Common myeloid progenitor, CD34-positive (primary cell): Measurements from ENCODE around the gene MIS18A.

Experiments used
- CTCF ChIA-PET: fragments of 350-600 bp; sonication (Branson Sonifier 250); formaldehyde crosslinking; loops from one replicate; lab custom pipeline; 2021; ENCODE audit warnings: antibody characterized with exemption; lab: Charles Lee
- POLR2A ChIA-PET: fragments of 350-600 bp; sonication (Branson Sonifier 250); formaldehyde crosslinking; loops from one replicate; lab custom pipeline; 2021; ENCODE audit warnings: antibody characterized with exemption; lab: Charles Lee
- DNase-seq, 3 donors: peaks; one replicate each; pipeline versions ENCODE4 v3.0.0 to v3.0.0-alpha.2; 2013
- H3K27ac ChIP-seq, 2 experiments: 1 replicate in 1 of 2; 2 replicates in 1 of 2; pipeline ENCODE4 v1.7.0; 2013; ENCODE audit warnings: inconsistent platforms in 2 of 2, low read length in 2 of 2, mild to moderate bottlenecking in 2 of 2, low read depth in 1 of 2, moderate library complexity in 1 of 2; ENCODE audit not compliant: severe bottlenecking in 2 of 2, insufficient read depth in 1 of 2, poor library complexity in 1 of 2
- H3K27me3 ChIP-seq, 5 experiments: replicated peaks in 2 of 5; 1 replicate in 3 of 5; 2 replicates in 2 of 5; pipeline versions ENCODE4 v1.6.1 to v1.7.0; 2013; ENCODE audit warnings: low read length in 4 of 5, mild to moderate bottlenecking in 2 of 5, moderate library complexity in 2 of 5, inconsistent platforms in 1 of 5; ENCODE audit not compliant: insufficient read depth in 5 of 5, control insufficient read depth in 4 of 5
- H3K36me3 ChIP-seq, 4 experiments: 1 replicate in 2 of 4; 2 replicates in 2 of 4; pipeline versions ENCODE4 v1.6.1 to v1.7.0; 2013; ENCODE audit warnings: low read length in 3 of 4, control low read depth in 1 of 4, mild to moderate bottlenecking in 1 of 4; ENCODE audit not compliant: control insufficient read depth in 4 of 4, insufficient read depth in 4 of 4
- H3K4me1 ChIP-seq, 4 experiments: 1 replicate in 3 of 4; 2 replicates in 1 of 4; pipeline versions ENCODE4 v1.6.1 to v1.7.1; 2013; ENCODE audit warnings: low read length in 3 of 4, mild to moderate bottlenecking in 3 of 4, control low read depth in 1 of 4, inconsistent platforms in 1 of 4, moderate library complexity in 1 of 4; ENCODE audit not compliant: control insufficient read depth in 4 of 4, insufficient read depth in 4 of 4; ENCODE audit errors: control extremely low read depth in 1 of 4
- H3K4me3 ChIP-seq, 7 experiments: 1 replicate in 4 of 7; 2 replicates in 3 of 7; pipeline versions ENCODE4 v1.5.1 to v1.7.0; 2013; ENCODE audit warnings: mild to moderate bottlenecking in 7 of 7, low read length in 6 of 7, moderate library complexity in 6 of 7, inconsistent platforms in 2 of 7, low read depth in 2 of 7, control low read depth in 1 of 7; ENCODE audit not compliant: insufficient read depth in 4 of 7, control insufficient read depth in 1 of 7; ENCODE audit errors: extremely low read depth in 1 of 7
- H3K9me3 ChIP-seq, 5 experiments: 1 replicate in 4 of 5; 2 replicates in 1 of 5; pipeline versions ENCODE4 v1.6.1 to v1.7.1; 2013; ENCODE audit warnings: low read length in 4 of 5, mild to moderate bottlenecking in 2 of 5, inconsistent platforms in 1 of 5, low read depth in 1 of 5, moderate library complexity in 1 of 5; ENCODE audit not compliant: control insufficient read depth in 4 of 5, insufficient read depth in 2 of 5; ENCODE audit errors: control extremely low read depth in 1 of 5
- WGBS: methylation state at CpG from one replicate; pipeline ENCODE4 v1.1.5; 2013; ENCODE audit not compliant: insufficient coverage; 5-methylcytosine and 5-hydroxymethylcytosine counted together

Gene MIS18A

DNA sequence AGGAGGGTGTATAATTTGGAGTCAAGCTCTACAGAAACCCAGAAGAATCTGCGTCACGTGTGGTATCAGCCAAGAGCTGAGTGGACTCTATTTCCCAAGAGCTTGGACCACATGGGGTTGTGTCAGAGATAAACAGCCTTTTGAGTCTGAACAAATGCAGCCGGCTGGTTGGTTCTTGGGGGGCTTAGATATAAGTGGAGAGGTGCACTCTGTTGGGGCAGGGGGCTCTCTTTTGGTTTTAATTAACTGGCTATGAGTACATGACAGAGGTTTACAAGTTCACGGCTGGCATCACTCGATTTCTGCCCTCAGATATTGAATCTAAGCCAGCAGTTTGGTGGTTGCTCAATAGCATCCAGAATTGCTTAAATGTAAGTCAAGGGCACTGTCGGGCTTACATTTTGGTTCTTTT lies 19.3 kb upstream of the MIS18A start:
- 93% methylated on average over 6 of the region's 6 CpGs for WGBS
- ChIA-PET POLR2A (no interaction called here), CTCF (no interaction called here)
- Histone ChIP-seq H3K36me3 (peaks cover 0 to 16% (median 2%) of the 10 kb centered on the region in 4 experiments), H3K27ac (no peak overlapping the region), H3K27me3 (no peaks in the 10 kb centered on the region), H3K9me3 (no peaks in the 10 kb centered on the region), H3K4me3 (no peak overlapping the region), H3K4me1 (no peaks in the 10 kb centered on the region)
- DNase-seq, result no peak

DNA sequence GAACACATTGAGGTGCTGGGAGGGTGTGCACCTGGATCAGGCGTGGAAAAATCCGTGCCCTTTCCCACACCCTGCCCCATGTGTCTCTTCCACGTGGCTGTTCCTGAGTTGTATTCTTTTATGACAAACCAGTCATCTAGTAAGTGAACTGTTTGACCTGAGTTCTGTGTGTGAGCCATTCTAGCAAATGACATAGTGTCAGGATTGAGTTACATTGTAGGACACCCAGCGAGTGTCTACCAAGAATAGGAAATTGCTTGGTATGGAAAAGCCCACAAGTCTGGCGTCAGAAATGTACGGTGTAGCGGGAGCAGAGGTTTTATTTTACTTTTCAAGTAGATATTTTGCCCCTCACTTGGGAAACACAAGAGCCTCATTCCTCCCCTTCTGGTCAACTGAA lies 18.6 kb upstream of the MIS18A start:
- Histone ChIP-seq H3K4me3 (no peak overlapping the region), H3K27ac (no peak overlapping the region), H3K9me3 (no peaks in the 10 kb centered on the region), H3K27me3 (no peaks in the 10 kb centered on the region), H3K4me1 (no peaks in the 10 kb centered on the region), H3K36me3 (peaks cover 0 to 14% (median 2%) of the 10 kb centered on the region in 4 experiments)
- DNase-seq, result no peak
- ChIA-PET CTCF (no interaction called here), POLR2A (no interaction called here)
- WGBS, result 97% methylated on average over 4 of the region's 7 CpGs

DNA sequence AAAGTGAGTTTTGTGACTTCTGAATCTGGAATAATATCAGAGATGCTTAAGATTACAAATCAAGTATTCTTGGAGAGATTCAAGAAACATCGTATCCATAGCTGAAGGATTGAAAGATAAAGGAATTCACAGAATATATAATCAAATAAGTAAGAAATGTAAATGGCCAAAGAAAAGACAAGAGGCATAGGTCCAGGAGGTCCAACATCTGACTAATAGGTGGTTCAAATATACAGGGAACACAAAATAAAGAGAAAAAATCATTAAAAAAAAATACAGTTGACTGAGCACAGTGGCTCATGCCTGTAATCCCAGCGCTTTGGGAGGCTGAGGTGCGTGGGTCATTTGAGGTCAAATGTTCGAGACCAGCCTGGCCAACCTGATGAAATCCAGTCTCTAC lies 6.6 kb upstream of the MIS18A start:
- 100% methylated on average over 3 of the region's 4 CpGs for WGBS
- Histone ChIP-seq H3K27ac (no peak overlapping the region), H3K4me3 (no peak overlapping the region), H3K4me1 (no peaks in the 10 kb centered on the region), H3K27me3 (no peaks in the 10 kb centered on the region), H3K36me3 (peaks cover 0 to 5% (median 0%) of the 10 kb centered on the region in 4 experiments), H3K9me3 (no peaks in the 10 kb centered on the region)
- POLR2A ChIA-PET, result no interaction called here
- CTCF ChIA-PET, result no interaction called here
- no peak for DNase-seq

DNA sequence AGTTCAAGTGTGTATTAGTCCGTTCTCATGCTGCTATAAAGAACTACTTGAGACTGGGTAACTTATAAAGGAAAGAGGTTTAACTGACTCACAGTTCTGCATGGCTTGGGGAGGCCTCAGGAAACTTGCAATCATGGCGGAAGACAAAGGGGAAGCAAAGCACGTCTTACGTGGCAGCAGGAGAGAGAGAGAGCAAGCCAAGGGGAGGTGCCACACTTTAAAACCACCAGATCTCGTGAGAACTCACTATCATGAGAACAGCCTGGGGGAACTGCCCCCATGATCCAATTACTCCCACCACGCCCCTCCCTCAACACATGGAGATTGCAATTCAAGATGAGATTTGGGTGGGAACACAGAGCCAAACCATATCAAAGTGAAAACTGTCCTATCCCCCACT lies 4.1 kb upstream of the MIS18A start:
- Histone ChIP-seq H3K9me3 (no peaks in the 10 kb centered on the region), H3K4me1 (peaks cover 0 to 16% (median 15%) of the 10 kb centered on the region in 4 experiments), H3K27ac (no peak overlapping the region), H3K4me3 (no peak overlapping the region), H3K27me3 (no peaks in the 10 kb centered on the region), H3K36me3 (peaks cover 0 to 5% (median 0%) of the 10 kb centered on the region in 4 experiments)
- peak in 1 of 3 donors; percentile 7 for DNase-seq
- POLR2A ChIA-PET, result no interaction called here
- CTCF ChIA-PET, result no interaction called here
- WGBS, result 87% methylated on average over 5 of the region's 6 CpGs

DNA sequence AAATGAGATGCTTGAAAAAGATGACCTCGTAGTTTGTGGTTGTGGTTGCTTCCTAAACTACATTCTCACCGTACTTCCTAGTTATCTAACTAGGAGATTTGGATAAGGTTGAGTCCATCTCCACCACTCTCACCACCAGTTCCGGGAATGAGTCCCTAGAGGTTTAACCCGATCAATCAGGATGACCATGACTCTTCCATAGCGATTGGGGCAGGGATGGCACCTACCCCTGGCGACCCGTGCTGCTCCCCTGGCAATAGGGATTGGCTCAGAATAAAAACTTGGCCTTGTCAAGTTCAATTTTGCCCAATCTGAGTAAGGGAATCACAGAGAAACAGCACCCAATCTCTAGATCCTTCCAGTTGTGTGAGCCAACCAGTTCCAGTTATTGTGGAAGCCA lies 2.7 kb upstream of the MIS18A start:
- WGBS, result 98% methylated on average over 5 of the region's 7 CpGs
- ChIA-PET POLR2A (no interaction called here), CTCF (no interaction called here)
- Histone ChIP-seq H3K9me3 (no peaks in the 10 kb centered on the region), H3K4me1 (peaks cover 3 to 25% (median 18%) of the 10 kb centered on the region in 4 experiments), H3K27ac (no peak overlapping the region), H3K4me3 (no peak overlapping the region), H3K36me3 (peaks cover 0 to 5% (median 0%) of the 10 kb centered on the region in 4 experiments), H3K27me3 (no peaks in the 10 kb centered on the region)
- no peak for DNase-seq

DNA sequence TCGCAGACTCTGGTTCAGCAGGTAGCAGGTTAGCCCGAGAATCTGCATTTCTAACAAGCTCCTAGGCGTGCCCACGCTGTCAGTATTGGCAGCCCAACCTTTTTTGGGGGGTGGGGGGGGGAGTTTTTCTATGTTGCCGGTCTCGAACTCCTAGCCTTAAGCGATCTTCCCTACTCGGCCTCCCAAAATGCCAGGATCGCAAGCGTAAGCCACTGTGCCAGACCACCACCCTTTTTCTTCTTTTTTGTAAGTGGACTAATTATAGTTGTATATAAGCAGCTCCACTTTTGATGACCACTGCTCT lies 480 bp upstream of the MIS18A start:
- WGBS, result no CpG with 5 or more reads among the region's 10 CpGs
- CTCF ChIA-PET, result no interaction called here
- Histone ChIP-seq H3K27me3 (no peaks in the 10 kb centered on the region), H3K27ac (peak overlapping the region; percentile 29 to 83), H3K4me3 (peak overlapping the region; percentile 83 to 96 (median 92)), H3K4me1 (peaks cover 3 to 25% (median 18%) of the 10 kb centered on the region in 4 experiments), H3K36me3 (peaks cover 0 to 8% (median 3%) of the 10 kb centered on the region in 4 experiments), H3K9me3 (no peaks in the 10 kb centered on the region)
- no peak for DNase-seq
- POLR2A ChIA-PET, result interaction anchor here (0.6 kb wide), 1 partner anchor 1155 kb away, joined by 4 read pairs; no protein-coding TSS in a partner anchor

DNA sequence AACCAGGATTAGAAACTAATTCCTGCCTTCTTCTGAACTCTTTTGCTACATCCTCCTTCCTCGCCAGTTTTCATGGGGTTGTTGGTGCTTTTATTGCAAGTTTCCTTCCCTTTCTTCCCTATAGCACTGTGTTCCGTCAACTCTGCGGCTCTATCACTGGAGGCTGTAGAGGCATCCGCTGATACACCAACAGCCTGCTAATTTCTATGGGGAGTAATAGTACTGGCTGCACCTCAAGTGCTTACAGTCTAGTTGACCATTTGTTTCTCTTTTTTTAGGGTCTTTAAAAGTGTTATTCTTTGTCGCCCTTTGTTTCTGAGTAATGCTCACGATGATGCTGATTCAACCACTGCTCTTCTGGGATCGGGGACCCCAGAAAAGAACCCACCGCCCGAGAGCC lies 746 bp downstream of the MIS18A start:
- WGBS, result 0% methylated on average over 4 of the region's 9 CpGs
- peaks cover 3 to 25% (median 18%) of the 10 kb centered on the region in 4 experiments for H3K4me1 ChIP-seq
- H3K27me3 ChIP-seq, result no peaks in the 10 kb centered on the region
- ChIA-PET POLR2A (interaction anchor here (0.5 kb wide), 1 partner anchor 34 kb away, joined by 3 read pairs; no protein-coding TSS in a partner anchor), CTCF (no interaction called here)
- peak overlapping the region; percentile 83 to 96 (median 92) for H3K4me3 ChIP-seq
- H3K36me3 ChIP-seq, result peaks cover 2 to 13% (median 9%) of the 10 kb centered on the region in 4 experiments
- no peaks in the 10 kb centered on the region for H3K9me3 ChIP-seq
- DNase-seq, result peak; percentile 10 to 39 (median 33)
- peak overlapping the region in 1 of 2 experiments; percentile 79 for H3K27ac ChIP-seq
